ENCODE data around the gene BCAR1. TPM values are rescaled to one million over a fixed set of nuclear protein-coding genes. Genes with fewer than 3 reads are reported as not detected.
"Not testable (repeated sequence)": the region's sequence is repeated elsewhere in the genome, so short reads cannot be mapped to it uniquely, and the experiment has no call there.

BCAR1 gene
- polyA plus RNA-seq, 1 donor from 2014 or later: 39.1 TPM

GRCh38 chr16:75207831-75208230, 43.6 kb downstream of the BCAR1 start:
- no peaks in the 10 kb centered on the region for H3K9me3 ChIP-seq (ENCODE audit: low read length)
- H3F3A ChIP-seq (ENCODE audit: insufficient read depth, low read length, poor library complexity, severe bottlenecking): no peaks in the 10 kb centered on the region
- H3K27ac ChIP-seq (ENCODE audit: low read length): no peak overlapping the region
- H3K4me3 ChIP-seq (ENCODE audit: low read length): no peak overlapping the region
- H3K9me2 ChIP-seq (ENCODE audit: insufficient read depth, low read length): no peaks in the 10 kb centered on the region
- no peak overlapping the region for H3K4me2 ChIP-seq (ENCODE audit: low read length)
- no peaks in the 10 kb centered on the region for H3K27me3 ChIP-seq (ENCODE audit: insufficient read depth, low read depth, low read length)
- no peak for TF ChIP-seq RAD21 (conservative IDR thresholded peaks at IDR 0.05)
- TF ChIP-seq EZH2 (IDR thresholded peaks at IDR 0.05; ENCODE audit: borderline replicate concordance, insufficient read depth, low read length, poor library complexity, severe bottlenecking): no peak
- TF ChIP-seq POLR2AphosphoS5 (IDR thresholded peaks at IDR 0.05): no peak
- no peak for TF ChIP-seq SMC3 (conservative IDR thresholded peaks at IDR 0.05; ENCODE audit: poor library complexity)
- TF ChIP-seq MXI1 (conservative IDR thresholded peaks at IDR 0.05; ENCODE audit: poor library complexity, severe bottlenecking): no peak
- no peak for TF ChIP-seq EP300 (conservative IDR thresholded peaks at IDR 0.05; ENCODE audit: poor library complexity, severe bottlenecking)
- TF ChIP-seq CTCF (IDR thresholded peaks at IDR 0.05; ENCODE audit: poor library complexity, severe bottlenecking): no peak
- TF ChIP-seq TAF1 (IDR thresholded peaks at IDR 0.05; ENCODE audit: low read depth): no peak
- TF ChIP-seq REST (IDR thresholded peaks at IDR 0.05; ENCODE audit: borderline replicate concordance): no peak
- no peak overlapping the region for H2AFZ ChIP-seq (ENCODE audit: low read depth, low read length)
- no peaks in the 10 kb centered on the region for H4K20me1 ChIP-seq (ENCODE audit: insufficient read depth)
- no peaks in the 10 kb centered on the region for H3K79me2 ChIP-seq (replicated peaks; ENCODE audit: insufficient read depth, low read length)
- no peak overlapping the region for H3K9ac ChIP-seq (ENCODE audit: low read length)
- no peaks in the 10 kb centered on the region for H3K36me3 ChIP-seq (ENCODE audit: insufficient read depth, low read length)

GRCh38 chr16:75206749-75207451, 44.5 kb downstream of the BCAR1 start, which contains the start of gene CTRB2:
Gene CTRB2 (minus strand): TSS chr16:75207161. CDS start chr16:75207141, 20 bp downstream.
- Histone ChIP-seq H3K36me3 (ENCODE audit: insufficient read depth, low read length) (no peaks in the 10 kb centered on the region), H4K20me1 (ENCODE audit: insufficient read depth) (no peaks in the 10 kb centered on the region), H3K9me3 (ENCODE audit: low read length) (no peaks in the 10 kb centered on the region), H3K4me3 (ENCODE audit: low read length) (no peak within 1 kb of the TSS), H3K27ac (ENCODE audit: low read length) (no peak within 1 kb of the TSS), H3K27me3 (ENCODE audit: insufficient read depth, low read depth, low read length) (no peaks in the 10 kb centered on the region), H3K9me2 (ENCODE audit: insufficient read depth, low read length) (no peaks in the 10 kb centered on the region), H3K79me2 (replicated peaks; ENCODE audit: insufficient read depth, low read length) (no peaks in the 10 kb centered on the region), H3K4me2 (ENCODE audit: low read length) (no peak within 1 kb of the TSS), H3K9ac (ENCODE audit: low read length) (no peak within 1 kb of the TSS), H2AFZ (ENCODE audit: low read depth, low read length) (no peak within 1 kb of the TSS), H3F3A (ENCODE audit: insufficient read depth, low read length, poor library complexity, severe bottlenecking) (no peaks in the 10 kb centered on the region)
- TF ChIP-seq MXI1 (conservative IDR thresholded peaks at IDR 0.05; ENCODE audit: poor library complexity, severe bottlenecking) (no peak), SMC3 (conservative IDR thresholded peaks at IDR 0.05; ENCODE audit: poor library complexity) (no peak), RAD21 (conservative IDR thresholded peaks at IDR 0.05) (no peak), EP300 (conservative IDR thresholded peaks at IDR 0.05; ENCODE audit: poor library complexity, severe bottlenecking) (no peak), TAF1 (IDR thresholded peaks at IDR 0.05; ENCODE audit: low read depth) (no peak), POLR2AphosphoS5 (IDR thresholded peaks at IDR 0.05) (no peak)

DNA sequence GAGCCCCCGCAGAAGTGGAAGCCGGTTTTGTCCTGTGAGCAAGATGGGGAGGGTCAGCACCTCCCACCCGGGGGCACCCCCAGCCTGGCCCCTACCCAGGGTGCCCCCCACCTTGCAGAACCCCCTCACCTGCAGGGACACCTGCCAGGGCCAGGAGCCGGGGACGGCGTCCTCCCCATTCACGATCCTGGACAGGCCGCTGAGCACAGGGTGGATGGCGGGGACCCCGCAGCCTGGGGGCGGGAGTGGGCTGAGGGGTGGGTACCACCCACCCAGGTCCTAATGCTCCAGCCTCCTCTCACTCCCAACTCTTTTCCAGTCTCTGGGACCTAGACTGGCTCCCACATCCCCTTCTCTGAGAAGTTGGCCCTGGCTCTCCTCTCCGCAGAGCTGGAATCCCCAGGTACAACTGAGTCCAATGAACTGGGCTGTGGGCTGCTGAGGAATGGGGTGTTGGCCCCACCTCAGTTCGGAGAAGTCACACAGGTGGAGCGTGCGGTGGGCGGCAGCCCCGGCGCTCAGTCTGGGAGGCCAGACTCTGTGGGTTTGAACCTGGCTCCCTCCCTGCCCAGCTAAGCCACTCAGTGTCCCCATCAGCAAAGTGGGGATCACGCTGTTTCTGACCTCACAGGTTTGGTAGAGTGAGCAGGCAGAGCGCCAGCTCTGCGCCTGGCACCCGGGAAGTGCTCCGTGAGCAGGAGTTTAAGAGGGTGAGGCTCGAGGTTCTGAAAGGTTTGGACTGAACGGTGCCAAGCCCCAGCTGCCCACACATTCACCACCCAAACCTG, 45.3 kb downstream of the BCAR1 start:
- not testable (repeated sequence) for H3K27ac ChIP-seq (ENCODE audit: low read length); H3K4me2 ChIP-seq (ENCODE audit: low read length); H3F3A ChIP-seq (ENCODE audit: insufficient read depth, low read length, poor library complexity, severe bottlenecking); H3K9me3 ChIP-seq (ENCODE audit: low read length); H2AFZ ChIP-seq (ENCODE audit: low read depth, low read length); H3K36me3 ChIP-seq (ENCODE audit: insufficient read depth, low read length); H3K9ac ChIP-seq (ENCODE audit: low read length); H3K27me3 ChIP-seq (ENCODE audit: insufficient read depth, low read depth, low read length); H3K9me2 ChIP-seq (ENCODE audit: insufficient read depth, low read length); H3K79me2 ChIP-seq (replicated peaks; ENCODE audit: insufficient read depth, low read length); H3K4me3 ChIP-seq (ENCODE audit: low read length); H4K20me1 ChIP-seq (ENCODE audit: insufficient read depth)

DNA sequence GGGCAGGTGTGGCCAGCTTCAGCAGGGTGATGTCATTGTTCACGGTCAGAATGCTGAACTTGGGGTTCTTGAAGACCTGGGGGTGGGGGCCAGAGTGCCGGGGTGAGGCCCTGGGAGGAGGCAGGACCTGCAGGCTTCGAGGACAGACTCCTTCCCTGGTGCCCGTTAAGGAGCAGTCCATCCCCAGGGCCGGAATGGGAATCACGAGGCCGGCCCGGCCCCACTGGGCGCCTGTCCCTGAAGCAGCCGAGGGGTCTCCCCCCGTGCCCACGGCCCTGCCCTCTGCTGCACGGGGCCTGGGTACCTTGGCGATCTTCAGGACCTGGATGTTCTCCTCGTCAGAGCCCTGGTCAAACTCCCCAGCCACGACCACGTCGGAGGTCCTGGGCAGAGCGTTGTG, 46.0 kb downstream of the BCAR1 start:
- H3K4me2 ChIP-seq (ENCODE audit: low read length); H3K27ac ChIP-seq (ENCODE audit: low read length); H4K20me1 ChIP-seq (ENCODE audit: insufficient read depth); H3K27me3 ChIP-seq (ENCODE audit: insufficient read depth, low read depth, low read length); H3K9me3 ChIP-seq (ENCODE audit: low read length); H3K9me2 ChIP-seq (ENCODE audit: insufficient read depth, low read length); H3K36me3 ChIP-seq (ENCODE audit: insufficient read depth, low read length); H3K4me3 ChIP-seq (ENCODE audit: low read length); H3F3A ChIP-seq (ENCODE audit: insufficient read depth, low read length, poor library complexity, severe bottlenecking); H2AFZ ChIP-seq (ENCODE audit: low read depth, low read length); H3K79me2 ChIP-seq (replicated peaks; ENCODE audit: insufficient read depth, low read length); H3K9ac ChIP-seq (ENCODE audit: low read length): not testable (repeated sequence)

Data from neural cell (in vitro differentiated cells).